ENCODE measurements around the gene BAZ1A.

BAZ1A gene

GRCh38 chr14:34875031-34875922 lies at the start of gene BAZ1A:
Gene BAZ1A, minus strand, starts transcription at chr14:34875360. Its CDS starts 756 bp downstream, at chr14:34874604.
- peak; percentile 2 for DNase-seq (ENCODE audit: low read depth, low spot score)

DNA sequence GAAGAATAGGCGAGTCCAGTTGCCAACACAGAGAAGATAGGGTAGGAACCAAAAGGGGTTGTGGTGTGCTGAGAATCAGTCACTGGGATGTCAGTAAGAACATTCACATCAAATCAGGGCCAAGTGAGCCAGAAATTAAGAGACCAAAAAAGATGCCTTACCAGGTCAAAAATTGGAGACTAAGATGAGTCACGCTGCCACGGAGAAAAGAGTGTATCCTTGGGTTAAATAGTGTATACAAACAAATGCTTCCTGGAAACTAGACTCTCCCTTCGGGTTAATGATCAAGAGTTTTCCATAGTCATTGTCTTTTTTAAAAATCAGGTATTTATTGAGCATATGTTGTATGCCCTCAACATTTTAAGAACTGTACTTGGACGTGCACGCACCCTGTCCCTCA lies 45.2 kb upstream of the BAZ1A start:
- DNase-seq (ENCODE audit: low read depth, low spot score), result no peak

DNA sequence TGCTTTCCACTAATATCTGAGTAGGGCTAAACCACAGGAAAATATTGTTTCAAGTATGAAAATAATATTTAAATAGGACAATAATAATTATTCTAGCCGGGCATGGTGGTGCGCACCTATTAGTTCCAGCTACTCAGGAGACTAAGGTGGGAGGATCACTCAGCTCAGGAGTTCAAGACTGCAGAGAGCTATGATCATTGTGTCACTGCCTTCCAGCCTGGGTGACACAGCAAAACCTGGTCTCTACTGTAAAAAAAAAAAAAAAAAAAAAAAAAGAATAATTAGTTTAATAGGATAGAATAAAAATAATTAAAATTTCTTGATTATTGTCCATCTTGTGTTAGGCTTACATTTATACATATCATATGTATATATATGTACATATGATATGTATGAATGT lies 38.5 kb upstream of the BAZ1A start:
- no peak for DNase-seq (ENCODE audit: low read depth, low spot score)

DNA sequence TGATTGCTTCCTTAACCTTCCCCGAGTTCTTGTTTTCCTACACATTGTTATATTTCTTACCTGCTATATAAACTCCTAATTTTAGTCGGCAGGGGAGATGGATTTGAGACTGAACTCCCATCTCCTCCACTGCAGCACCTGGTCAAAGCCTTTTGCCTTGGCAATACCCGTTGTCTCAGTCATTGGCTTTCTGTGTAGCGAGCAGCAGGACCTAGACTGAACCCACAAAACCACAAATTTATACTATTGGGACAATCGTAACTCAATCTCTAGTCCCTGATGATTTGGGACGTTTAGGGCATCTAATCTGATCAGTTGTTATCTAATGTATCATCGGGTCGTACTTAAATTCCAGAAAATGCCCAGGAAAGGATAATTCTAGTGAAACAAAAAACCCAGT lies 37.8 kb upstream of the BAZ1A start:
- DNase-seq (ENCODE audit: low read depth, low spot score), result no peak

DNA sequence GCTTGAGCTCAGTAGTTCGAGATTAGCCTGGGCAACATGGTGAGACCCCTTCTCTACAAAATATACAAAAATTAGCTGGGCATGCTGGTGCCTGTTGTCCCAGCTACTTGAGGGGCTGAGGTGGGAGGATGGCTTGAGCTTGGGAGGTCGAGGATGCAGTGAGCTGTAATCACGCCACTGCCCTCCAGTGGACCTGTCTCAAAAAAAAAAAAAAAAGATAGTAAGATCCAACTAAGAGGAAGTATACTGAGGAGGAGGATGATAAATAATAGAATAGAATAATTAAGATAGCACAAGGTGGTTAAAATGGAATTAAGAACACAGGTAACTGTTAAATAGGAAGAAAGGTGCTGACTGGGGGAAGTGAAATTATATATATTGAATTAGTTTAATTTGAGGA lies 37.0 kb upstream of the BAZ1A start:
- DNase-seq (ENCODE audit: low read depth, low spot score), result no peak

GRCh38 chr14:34911209-34912150 lies 36.3 kb upstream of the BAZ1A start:
- no peak for DNase-seq (ENCODE audit: low read depth, low spot score)

- no peak for DNase-seq (ENCODE audit: low read depth, low spot score)
These were observed 31.1 kb upstream of the BAZ1A start for GRCh38 chr14:34906287-34906686.

- no peak for DNase-seq (ENCODE audit: low read depth, low spot score)
These were observed 20.1 kb upstream of the BAZ1A start for GRCh38 chr14:34895277-34895676.

DNA sequence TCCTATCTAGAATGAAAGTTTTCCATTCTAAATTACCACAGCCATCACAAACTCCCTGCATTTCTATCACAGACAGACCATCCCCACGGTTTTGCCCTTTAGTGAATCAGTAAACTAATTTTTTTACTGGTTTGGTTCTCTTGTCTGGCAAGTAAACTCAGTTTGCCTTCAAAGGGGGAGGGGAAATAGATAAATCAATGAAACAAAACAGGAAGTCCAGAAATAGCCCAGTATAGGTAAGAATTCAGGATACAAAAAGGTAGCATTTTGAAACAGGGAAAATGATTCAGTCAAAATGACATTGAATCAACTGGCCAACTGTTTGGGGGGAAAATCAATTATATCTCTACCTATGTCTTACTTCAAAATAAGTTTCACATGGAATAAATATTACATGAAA lies 15.8 kb upstream of the BAZ1A start:
- DNase-seq (ENCODE audit: low read depth, low spot score), result no peak

DNA sequence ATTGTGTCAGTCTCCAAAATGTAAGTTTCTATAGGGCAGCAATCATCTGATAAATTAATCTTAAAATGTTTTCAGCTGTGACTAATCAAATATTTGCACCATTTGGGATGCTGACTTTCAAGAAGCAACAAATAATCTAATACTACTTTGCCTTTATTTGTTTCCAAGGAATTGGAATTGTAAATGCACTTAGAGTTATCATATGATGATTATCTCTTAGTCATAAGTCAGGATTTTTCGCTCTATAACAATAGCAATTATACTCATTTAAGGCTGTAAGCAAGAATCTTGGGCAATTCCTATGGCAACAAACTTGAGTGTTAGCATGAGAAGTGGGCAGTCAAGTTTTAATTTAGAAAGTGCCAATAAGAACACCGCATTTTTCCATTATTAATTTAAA lies 13.0 kb upstream of the BAZ1A start:
- no peak for DNase-seq (ENCODE audit: low read depth, low spot score)

DNA sequence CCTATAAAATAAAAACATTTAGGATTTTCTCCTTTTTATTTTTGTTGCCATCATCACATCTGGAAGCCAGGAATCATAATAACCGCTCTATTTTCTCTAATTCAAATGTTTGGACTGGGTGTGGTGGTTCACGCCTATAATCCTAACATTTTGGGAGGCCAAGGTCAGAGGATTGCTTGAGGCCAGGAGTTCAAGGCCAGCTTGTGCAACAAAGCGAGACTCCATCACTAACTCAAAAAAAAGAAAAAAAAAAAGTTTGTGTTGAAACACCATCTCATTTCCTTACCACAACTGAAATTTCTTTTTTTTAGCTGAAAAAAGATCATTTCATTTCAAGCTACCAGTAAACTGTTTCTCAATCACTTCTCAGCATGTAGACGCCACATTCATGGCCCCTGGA lies 8.8 kb upstream of the BAZ1A start:
- DNase-seq (ENCODE audit: low read depth, low spot score), result no peak

GRCh38 chr14:34874386-34875030 lies 652 bp downstream of the BAZ1A start:
- DNase-seq (ENCODE audit: low read depth, low spot score), result peak; percentile 6

GRCh38 chr14:34873589-34874385 lies 1.4 kb downstream of the BAZ1A start:
- DNase-seq (ENCODE audit: low read depth, low spot score), result peak; percentile 82

- no peak for DNase-seq (ENCODE audit: low read depth, low spot score)
These were observed 2.2 kb downstream of the BAZ1A start for GRCh38 chr14:34872822-34873588.

- no peak for DNase-seq (ENCODE audit: low read depth, low spot score)
These were observed 8.0 kb downstream of the BAZ1A start for GRCh38 chr14:34867199-34867598.

DNA sequence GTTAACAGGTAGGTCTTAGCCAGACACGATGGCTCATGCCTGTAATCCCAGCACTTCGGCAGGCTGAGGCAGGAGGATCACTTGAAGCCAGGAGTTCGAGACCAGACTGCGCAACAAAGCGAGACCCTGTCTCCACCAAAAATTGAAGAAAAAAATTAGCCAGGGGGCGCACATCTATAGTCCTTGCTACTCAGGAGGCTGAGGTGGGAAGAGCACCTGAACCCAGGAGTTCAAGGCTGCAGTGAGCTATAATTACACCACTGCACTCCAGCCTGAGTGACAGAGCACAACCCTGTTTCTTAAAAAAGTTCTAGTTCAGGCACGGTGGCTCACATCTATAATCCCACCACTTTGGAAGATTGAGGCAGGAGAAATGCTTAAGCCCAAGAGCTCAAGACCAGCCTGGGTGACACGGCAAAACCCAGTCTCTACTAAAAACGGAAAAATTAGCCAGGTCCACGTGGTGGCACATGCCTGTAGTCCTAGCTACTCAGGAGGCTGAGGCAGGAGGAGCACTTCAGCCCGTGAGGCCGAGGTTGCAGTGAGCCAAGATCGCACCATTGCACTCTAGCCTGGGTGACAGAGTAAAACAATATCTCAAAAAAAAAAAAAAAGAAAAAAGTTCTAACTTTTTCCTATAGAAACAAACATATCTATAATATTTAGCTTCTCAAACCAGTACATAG lies 9.1 kb downstream of the BAZ1A start:
- no peak for DNase-seq (ENCODE audit: low read depth, low spot score)

GRCh38 chr14:34863844-34864243 lies 11.3 kb downstream of the BAZ1A start:
- DNase-seq (ENCODE audit: low read depth, low spot score), result no peak

DNA sequence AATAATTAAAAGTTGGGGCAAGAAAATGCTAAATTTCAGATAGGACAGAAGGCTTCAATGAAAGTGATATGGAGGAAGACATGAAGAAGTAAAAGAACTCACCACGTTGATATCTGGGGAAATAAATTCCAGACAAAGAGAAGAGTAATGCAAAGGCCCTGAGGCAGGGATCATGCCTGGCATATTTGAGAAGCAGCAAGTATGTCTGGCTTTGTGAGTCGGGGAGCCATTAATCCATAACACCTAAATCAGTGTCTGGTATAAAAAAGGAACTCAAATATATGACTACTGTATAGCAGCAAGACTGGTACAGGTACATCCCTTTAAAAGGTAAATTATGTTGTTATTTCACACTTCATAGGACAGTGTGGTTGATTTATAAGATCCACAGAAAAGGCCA lies 16.4 kb downstream of the BAZ1A start:
- DNase-seq (ENCODE audit: low read depth, low spot score), result no peak

GRCh38 chr14:34857689-34858449 lies 17.3 kb downstream of the BAZ1A start:
- DNase-seq (ENCODE audit: low read depth, low spot score), result no peak

Data from activated naive CD8-positive, alpha-beta T cell treated with anti-CD3 and anti-CD28 coated beads, Interleukin-2, amount 50 U/mL, for 16 hours (primary cell).